ENCODE measurements around the gene PLEKHG3. TPM values are rescaled to one million over a fixed set of nuclear protein-coding genes. Genes with fewer than 3 reads are reported as not detected.

The PLEKHG3 gene
- total and polyA plus RNA-seq, 2 experiments from 2014 or later = 23.0 to 83.1 TPM

DNA sequence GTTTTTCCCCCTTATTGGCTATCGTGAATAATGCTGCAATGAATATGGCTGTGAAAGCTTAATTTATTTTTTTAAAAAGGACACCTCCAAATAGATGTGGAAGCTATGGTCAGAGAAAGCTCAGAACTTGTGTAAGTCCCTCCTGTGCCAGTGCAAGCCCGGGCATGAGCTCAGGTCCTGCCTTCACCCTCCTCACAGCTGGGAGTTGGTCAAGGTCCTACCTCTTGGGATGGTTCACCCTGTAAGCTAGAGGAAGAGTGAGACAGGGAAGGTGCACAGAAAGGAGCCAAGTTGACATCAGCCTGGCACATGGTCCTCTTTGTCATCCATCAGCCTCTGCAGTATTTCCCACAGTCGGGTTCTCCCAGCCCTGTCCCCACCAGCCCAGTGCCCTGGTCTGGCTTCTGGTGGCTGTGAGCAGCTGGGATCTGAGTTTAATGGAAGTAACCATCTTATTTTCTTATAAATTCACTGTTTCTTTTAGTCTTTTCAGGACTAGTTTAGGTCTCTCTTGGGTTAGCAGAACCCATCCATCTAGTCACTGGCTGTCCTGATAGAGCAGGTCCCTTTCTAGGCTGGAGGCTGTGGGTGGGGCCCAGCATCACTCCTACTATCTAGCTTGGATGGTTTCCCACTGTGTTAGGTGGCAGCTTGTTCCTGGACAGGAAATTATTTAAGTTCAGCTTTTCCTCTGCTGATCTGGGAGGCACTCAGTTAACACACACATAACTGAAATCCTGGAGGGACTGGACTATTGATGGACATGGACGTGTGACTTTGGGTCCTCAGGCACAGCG, 11.8 kb upstream of the PLEKHG3 start:
- no peak overlapping the region for H3K4me2 ChIP-seq
- Mint-ChIP-seq H3K36me3 (ENCODE audit: low read depth) (no peaks in the 10 kb centered on the region), H3K27ac (no peak overlapping the region), H3K27me3 (ENCODE audit: insufficient read depth, low read depth, poor library complexity) (peaks cover 17% of the 10 kb centered on the region), H3K4me3 (no peak overlapping the region), H3K9me3 (no peaks in the 10 kb centered on the region), H3K4me1 (peaks cover 32% of the 10 kb centered on the region)
- DNase-seq (ENCODE audit: low spot score) (no peak), ATAC-seq (no peak)
- H3K27ac ChIP-seq (ENCODE audit: low read depth) = no peak overlapping the region
- no peaks in the 10 kb centered on the region for H4K20me1 ChIP-seq (replicated peaks; ENCODE audit: insufficient read depth)
- H3K79me2 ChIP-seq (replicated peaks; ENCODE audit: insufficient read depth) = no peaks in the 10 kb centered on the region
- H2AFZ ChIP-seq = no peak overlapping the region
- TF ChIP-seq STAT1 (IDR thresholded peaks at IDR 0.05; ENCODE audit: unreplicated experiment) = no peak
- no peak for TF ChIP-seq EZH2 (IDR thresholded peaks at IDR 0.05; ENCODE audit: low read depth, unreplicated experiment)
- TF ChIP-seq ZNF331 (CRISPR knock-in tag; IDR thresholded peaks at IDR 0.05; ENCODE audit: low read depth) = no peak
- TF ChIP-seq, protein P1, sequence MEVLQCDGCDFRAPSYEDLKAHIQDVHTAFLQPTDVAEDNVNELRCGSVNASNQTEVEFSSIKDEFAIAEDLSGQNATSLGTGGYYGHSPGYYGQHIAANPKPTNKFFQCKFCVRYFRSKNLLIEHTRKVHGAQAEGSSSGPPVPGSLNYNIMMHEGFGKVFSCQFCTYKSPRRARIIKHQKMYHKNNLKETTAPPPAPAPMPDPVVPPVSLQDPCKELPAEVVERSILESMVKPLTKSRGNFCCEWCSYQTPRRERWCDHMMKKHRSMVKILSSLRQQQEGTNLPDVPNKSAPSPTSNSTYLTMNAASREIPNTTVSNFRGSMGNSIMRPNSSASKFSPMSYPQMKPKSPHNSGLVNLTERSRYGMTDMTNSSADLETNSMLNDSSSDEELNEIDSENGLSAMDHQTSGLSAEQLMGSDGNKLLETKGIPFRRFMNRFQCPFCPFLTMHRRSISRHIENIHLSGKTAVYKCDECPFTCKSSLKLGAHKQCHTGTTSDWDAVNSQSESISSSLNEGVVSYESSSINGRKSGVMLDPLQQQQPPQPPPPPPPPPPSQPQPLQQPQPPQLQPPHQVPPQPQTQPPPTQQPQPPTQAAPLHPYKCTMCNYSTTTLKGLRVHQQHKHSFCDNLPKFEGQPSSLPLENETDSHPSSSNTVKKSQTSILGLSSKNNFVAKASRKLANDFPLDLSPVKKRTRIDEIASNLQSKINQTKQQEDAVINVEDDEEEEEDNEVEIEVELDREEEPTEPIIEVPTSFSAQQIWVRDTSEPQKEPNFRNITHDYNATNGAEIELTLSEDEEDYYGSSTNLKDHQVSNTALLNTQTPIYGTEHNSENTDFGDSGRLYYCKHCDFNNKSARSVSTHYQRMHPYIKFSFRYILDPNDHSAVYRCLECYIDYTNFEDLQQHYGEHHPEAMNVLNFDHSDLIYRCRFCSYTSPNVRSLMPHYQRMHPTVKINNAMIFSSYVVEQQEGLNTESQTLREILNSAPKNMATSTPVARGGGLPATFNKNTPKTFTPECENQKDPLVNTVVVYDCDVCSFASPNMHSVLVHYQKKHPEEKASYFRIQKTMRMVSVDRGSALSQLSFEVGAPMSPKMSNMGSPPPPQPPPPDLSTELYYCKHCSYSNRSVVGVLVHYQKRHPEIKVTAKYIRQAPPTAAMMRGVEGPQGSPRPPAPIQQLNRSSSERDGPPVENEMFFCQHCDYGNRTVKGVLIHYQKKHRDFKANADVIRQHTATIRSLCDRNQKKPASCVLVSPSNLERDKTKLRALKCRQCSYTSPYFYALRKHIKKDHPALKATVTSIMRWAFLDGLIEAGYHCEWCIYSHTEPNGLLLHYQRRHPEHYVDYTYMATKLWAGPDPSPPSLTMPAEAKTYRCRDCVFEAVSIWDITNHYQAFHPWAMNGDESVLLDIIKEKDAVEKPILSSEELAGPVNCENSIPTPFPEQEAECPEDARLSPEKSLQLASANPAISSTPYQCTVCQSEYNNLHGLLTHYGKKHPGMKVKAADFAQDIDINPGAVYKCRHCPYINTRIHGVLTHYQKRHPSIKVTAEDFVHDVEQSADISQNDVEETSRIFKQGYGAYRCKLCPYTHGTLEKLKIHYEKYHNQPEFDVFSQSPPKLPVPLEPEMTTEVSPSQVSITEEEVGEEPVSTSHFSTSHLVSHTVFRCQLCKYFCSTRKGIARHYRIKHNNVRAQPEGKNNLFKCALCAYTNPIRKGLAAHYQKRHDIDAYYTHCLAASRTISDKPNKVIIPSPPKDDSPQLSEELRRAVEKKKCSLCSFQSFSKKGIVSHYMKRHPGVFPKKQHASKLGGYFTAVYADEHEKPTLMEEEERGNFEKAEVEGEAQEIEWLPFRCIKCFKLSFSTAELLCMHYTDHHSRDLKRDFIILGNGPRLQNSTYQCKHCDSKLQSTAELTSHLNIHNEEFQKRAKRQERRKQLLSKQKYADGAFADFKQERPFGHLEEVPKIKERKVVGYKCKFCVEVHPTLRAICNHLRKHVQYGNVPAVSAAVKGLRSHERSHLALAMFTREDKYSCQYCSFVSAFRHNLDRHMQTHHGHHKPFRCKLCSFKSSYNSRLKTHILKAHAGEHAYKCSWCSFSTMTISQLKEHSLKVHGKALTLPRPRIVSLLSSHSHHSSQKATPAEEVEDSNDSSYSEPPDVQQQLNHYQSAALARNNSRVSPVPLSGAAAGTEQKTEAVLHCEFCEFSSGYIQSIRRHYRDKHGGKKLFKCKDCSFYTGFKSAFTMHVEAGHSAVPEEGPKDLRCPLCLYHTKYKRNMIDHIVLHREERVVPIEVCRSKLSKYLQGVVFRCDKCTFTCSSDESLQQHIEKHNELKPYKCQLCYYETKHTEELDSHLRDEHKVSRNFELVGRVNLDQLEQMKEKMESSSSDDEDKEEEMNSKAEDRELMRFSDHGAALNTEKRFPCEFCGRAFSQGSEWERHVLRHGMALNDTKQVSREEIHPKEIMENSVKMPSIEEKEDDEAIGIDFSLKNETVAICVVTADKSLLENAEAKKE (CRISPR knock-in tag; IDR thresholded peaks at IDR 0.05) = no peak
- TF ChIP-seq JUNB (IDR thresholded peaks at IDR 0.05; ENCODE audit: unreplicated experiment) = no peak
- no peak for TF ChIP-seq NANOG (IDR thresholded peaks at IDR 0.05; ENCODE audit: borderline replicate concordance)
- no peak for TF ChIP-seq CREB1 (CRISPR knock-in tag; IDR thresholded peaks at IDR 0.05; ENCODE audit: low read depth)
- no peak for TF ChIP-seq POLR2AphosphoS5 (IDR thresholded peaks at IDR 0.05; ENCODE audit: low read depth)
- TF ChIP-seq, protein P2, sequence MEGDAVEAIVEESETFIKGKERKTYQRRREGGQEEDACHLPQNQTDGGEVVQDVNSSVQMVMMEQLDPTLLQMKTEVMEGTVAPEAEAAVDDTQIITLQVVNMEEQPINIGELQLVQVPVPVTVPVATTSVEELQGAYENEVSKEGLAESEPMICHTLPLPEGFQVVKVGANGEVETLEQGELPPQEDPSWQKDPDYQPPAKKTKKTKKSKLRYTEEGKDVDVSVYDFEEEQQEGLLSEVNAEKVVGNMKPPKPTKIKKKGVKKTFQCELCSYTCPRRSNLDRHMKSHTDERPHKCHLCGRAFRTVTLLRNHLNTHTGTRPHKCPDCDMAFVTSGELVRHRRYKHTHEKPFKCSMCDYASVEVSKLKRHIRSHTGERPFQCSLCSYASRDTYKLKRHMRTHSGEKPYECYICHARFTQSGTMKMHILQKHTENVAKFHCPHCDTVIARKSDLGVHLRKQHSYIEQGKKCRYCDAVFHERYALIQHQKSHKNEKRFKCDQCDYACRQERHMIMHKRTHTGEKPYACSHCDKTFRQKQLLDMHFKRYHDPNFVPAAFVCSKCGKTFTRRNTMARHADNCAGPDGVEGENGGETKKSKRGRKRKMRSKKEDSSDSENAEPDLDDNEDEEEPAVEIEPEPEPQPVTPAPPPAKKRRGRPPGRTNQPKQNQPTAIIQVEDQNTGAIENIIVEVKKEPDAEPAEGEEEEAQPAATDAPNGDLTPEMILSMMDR (conservative IDR thresholded peaks at IDR 0.05; ENCODE audit: low read depth in 2 of 2) = no peak
- no peak for TF ChIP-seq EZH2phosphoT487 (IDR thresholded peaks at IDR 0.05; ENCODE audit: unreplicated experiment)
- TF ChIP-seq, protein P3, sequence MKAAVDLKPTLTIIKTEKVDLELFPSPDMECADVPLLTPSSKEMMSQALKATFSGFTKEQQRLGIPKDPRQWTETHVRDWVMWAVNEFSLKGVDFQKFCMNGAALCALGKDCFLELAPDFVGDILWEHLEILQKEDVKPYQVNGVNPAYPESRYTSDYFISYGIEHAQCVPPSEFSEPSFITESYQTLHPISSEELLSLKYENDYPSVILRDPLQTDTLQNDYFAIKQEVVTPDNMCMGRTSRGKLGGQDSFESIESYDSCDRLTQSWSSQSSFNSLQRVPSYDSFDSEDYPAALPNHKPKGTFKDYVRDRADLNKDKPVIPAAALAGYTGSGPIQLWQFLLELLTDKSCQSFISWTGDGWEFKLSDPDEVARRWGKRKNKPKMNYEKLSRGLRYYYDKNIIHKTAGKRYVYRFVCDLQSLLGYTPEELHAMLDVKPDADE (IDR thresholded peaks at IDR 0.05) = no peak
- TF ChIP-seq ZNF114 (CRISPR knock-in tag; IDR thresholded peaks at IDR 0.05) = no peak
- TF ChIP-seq, protein P4, sequence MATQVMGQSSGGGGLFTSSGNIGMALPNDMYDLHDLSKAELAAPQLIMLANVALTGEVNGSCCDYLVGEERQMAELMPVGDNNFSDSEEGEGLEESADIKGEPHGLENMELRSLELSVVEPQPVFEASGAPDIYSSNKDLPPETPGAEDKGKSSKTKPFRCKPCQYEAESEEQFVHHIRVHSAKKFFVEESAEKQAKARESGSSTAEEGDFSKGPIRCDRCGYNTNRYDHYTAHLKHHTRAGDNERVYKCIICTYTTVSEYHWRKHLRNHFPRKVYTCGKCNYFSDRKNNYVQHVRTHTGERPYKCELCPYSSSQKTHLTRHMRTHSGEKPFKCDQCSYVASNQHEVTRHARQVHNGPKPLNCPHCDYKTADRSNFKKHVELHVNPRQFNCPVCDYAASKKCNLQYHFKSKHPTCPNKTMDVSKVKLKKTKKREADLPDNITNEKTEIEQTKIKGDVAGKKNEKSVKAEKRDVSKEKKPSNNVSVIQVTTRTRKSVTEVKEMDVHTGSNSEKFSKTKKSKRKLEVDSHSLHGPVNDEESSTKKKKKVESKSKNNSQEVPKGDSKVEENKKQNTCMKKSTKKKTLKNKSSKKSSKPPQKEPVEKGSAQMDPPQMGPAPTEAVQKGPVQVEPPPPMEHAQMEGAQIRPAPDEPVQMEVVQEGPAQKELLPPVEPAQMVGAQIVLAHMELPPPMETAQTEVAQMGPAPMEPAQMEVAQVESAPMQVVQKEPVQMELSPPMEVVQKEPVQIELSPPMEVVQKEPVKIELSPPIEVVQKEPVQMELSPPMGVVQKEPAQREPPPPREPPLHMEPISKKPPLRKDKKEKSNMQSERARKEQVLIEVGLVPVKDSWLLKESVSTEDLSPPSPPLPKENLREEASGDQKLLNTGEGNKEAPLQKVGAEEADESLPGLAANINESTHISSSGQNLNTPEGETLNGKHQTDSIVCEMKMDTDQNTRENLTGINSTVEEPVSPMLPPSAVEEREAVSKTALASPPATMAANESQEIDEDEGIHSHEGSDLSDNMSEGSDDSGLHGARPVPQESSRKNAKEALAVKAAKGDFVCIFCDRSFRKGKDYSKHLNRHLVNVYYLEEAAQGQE (IDR thresholded peaks at IDR 0.05; ENCODE audit: unreplicated experiment) = no peak
- H3K4me3 ChIP-seq = no peak overlapping the region
- peaks cover 22% of the 10 kb centered on the region; the same call in 1 of the 2 replicates for H3K27me3 ChIP-seq (ENCODE audit: insufficient read depth)
- H3K9me2 ChIP-seq (ENCODE audit: insufficient read depth) = no peaks in the 10 kb centered on the region
- no peaks in the 10 kb centered on the region for H3F3A ChIP-seq (replicated peaks; ENCODE audit: low read depth)
- no peaks in the 10 kb centered on the region for H3K36me3 ChIP-seq (ENCODE audit: insufficient read depth)
- H3K4me1 ChIP-seq (ENCODE audit: insufficient read depth) = peaks cover 8% of the 10 kb centered on the region; the same call in 1 of the 2 replicates
